GM21367 (cell line): ENCODE data around the gene GJB1.
"Not testable (repeated sequence)": the region's sequence is repeated elsewhere in the genome, so short reads cannot be mapped to it uniquely, and the experiment has no call there.

ENCODE experiments used
- ATAC-seq: cut with Tn5 transposase; IDR thresholded peaks from one replicate; pipeline ENCODE4 v1.9.1; 2021; ENCODE audit not compliant: unreplicated experiment

Gene GJB1

DNA sequence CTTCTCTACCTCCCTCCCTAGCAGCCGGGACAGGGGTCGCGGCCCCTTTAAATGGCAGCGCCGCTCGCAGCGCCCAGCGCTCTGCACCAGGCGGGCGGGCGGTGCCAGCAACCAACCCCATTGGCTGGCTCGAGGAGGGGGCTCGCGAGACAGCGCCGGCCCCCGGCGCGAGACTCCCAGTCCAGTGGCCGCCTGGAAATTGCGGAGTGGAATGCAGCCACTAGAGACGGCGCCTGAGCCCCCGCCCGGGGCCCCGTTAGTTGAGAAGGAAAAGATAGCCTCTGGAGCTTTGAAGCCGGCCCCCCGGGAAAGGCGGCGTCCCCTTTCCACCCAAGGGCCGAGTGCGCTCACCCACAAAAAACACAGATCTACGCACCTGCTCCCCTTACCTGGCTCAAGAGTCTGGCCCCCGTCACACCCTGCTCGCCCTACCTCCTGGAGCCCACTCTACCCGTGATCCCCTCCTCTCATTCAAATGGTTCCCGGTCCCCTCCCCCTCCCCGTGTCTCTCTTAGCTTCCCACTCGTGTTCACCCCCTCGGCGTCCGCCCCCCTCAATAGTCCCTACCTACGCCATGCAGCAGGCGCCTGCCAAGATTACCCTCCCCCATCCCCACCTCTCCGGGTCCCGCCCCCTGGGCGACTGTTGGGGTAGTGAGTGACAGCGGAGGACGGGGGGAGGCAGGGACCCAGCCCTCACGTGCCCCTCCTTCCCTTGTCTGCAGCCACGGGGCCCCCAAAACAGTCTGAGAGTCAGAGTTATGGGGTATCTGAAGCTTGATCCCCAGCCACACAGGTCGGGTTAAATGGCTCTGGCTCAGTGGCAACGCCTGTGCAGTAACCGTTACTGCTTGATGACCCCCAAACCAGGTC lies 31.3 kb downstream of the GJB1 start, which contains the start of gene ZMYM3:
Gene ZMYM3 (minus strand): TSS at position 49 of the 872 bp plus-strand sequence. CDS start 885 bp downstream, outside the sequence.
- ATAC-seq = peak; percentile 63

DNA sequence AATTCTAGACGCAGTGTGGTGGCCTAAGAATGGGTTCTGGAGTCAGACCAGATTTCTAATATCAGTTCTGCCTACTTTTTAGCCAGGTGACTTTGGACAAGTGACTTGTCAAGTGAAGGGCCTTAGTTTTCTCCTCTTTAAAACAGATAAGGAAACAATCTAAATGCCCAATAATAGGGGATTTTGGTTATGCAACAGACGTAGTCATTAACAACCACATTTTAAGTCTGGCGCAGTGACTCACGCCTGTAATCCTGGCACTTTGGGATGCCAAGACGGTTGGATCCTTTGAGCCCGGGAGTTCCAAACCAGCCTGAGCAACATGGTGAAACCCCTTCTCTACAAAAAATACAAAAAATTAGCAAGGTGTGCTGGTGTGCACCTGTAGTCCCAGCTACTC lies 33.0 kb downstream of the GJB1 start:
- no peak for ATAC-seq

DNA sequence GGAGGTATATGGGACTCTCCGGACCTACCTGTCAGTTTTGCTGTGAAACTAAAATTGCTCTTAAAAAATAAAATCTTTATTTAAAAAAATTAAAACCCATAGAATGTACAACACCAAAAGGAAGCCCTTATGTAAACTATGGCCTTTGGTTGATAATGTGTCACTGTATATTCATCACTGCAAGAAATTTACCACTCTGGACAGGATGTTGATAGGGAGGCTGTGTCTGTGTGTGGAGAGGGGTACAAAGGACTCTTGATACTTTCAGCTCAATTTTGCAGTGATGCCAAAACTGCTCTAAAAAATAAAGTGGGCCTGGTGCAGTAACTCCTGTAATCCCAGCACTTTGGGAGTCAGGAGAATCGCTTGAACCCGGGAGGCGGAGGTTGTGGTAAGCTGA lies 33.8 kb downstream of the GJB1 start:
- no peak for ATAC-seq

DNA sequence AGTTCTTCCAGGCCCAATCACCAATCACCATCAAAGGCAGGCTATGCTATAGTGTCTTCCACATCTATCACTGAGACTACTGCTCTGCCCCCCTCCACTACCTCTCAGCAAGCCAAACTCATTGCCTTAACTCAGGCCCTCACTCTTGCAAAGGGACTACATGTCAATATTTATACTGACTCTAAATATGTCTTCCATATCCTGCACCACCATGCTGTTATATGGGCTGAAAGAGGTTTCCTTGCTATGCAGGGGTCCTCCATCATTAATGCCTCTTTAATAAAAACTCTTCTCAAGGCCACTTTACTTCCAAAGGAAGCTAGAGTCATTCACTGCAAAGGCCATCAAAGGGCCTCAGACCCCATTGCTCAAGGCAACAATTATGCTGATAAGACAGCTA lies 45.6 kb downstream of the GJB1 start:
- ATAC-seq = not testable (repeated sequence)

DNA sequence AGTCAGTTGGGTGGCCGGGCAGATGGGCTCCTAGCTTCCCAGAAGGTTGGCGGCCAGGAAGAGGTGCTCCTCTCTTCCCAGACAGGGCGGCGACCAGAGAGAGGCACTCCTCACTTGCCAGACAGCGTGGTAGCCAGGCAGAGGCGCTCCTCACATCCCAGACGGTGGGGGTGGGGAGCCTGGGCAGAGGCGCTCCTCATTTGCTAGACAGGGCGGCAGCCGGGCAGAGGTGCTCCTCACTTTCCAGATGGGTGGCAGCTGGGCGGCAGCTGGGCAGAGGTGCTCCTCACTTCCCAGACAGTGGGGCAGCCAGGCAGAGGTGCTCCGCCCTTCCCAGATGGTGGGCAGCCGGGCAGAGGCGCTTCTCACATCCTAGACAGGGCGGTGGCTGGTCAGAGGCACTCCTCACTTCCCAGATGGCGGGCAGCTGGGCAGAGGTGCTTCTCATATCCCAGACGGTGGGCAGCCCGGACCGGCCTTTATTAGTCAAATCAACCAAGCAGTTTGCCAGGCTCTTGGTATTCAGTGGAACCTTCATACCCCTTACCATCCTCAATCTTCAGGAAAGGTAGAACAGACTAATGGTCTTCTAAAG lies 46.9 kb downstream of the GJB1 start:
- ATAC-seq = no peak

DNA sequence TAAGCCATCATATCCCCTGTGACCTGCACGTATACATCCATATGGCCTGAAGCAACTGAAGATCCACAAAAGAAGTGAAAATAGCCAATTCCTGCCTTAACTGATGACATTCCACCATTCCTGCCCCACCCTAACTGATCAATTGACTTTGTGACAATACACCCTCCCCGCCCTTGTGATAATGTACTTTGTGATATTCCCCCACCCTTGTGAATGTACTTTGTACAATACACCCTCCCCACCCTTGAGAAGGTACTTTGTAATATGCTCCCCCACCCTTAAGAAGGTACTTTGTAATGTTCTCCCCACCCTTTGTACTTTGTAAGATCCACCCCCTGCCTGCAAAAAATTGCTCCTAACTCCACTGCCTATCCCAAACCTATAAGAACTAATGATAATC lies 49.3 kb downstream of the GJB1 start:
- not testable (repeated sequence) for ATAC-seq
